ENCODE results near the gene BMF.

Gene BMF

DNA sequence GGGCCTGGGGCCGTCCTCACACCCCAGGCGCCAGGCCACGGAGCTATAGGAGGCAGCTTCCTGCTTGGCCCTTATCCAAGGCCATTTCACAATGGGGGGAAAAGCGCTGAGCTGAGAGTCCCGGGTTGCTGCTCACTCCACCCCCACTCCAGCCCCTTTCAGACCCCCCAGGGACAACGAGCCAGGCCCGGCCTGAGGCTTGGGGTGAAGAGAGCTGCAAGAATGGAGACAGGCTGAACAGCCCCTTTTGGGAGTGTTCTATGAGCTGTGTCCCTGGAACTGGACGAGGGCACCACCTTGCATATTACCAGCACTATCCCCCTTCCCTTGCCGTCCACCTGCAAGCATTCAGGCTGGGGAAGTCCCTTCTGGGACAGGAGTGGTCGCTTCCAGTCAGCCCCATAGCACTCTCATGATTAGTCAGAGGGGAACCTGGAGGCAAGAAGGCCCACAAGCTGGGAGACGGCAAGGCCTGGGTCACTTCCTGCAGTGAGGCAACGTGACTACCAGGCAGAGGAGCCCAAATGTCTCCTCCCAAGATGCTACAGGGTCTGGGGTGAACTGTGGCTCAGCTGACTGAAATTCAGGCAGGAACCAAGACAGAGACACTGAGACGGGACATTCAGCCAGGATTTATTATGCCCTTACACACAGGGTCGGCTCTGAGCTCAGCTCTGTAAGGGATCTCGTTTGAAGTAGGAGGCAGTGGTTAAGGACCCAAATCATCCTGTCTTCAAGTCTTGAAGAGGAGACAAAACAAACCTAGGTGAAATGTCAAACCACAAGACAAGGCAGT is 61.1 kb downstream of the BMF start:
- peak; percentile 74 for DNase-seq

DNA sequence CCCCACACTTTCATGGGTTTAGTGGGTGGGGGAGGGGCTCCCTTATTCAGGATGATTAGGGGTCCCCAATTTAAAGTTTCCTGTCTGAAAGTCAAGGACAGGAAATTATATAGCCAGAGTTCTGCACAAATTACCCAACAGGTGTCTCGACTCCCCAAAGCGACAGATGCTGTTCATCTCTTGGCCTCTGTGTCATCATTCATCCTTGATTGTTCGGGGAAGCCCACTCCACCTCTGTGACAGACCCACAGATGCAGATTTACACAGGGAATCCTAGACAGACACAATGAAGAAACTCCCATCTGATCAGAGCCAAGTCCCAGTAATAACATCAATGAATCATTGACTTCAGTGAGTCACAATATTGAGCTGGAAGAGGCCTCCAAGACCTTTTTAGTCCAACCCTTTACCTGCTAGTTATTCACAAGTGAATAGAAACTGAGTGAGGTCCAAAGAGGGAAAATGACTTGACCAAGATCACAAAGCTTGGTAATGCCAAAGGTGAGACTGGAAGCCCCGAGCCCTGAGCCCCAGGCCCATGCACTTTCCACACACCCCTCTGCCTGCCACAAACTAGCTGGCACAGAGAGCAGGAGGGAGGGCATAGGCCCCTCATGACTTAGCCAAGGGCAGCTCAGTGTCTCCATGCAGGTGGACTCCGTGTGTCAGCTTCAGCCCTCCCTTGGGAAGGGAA is 61.8 kb downstream of the BMF start:
- no peak for DNase-seq

DNA sequence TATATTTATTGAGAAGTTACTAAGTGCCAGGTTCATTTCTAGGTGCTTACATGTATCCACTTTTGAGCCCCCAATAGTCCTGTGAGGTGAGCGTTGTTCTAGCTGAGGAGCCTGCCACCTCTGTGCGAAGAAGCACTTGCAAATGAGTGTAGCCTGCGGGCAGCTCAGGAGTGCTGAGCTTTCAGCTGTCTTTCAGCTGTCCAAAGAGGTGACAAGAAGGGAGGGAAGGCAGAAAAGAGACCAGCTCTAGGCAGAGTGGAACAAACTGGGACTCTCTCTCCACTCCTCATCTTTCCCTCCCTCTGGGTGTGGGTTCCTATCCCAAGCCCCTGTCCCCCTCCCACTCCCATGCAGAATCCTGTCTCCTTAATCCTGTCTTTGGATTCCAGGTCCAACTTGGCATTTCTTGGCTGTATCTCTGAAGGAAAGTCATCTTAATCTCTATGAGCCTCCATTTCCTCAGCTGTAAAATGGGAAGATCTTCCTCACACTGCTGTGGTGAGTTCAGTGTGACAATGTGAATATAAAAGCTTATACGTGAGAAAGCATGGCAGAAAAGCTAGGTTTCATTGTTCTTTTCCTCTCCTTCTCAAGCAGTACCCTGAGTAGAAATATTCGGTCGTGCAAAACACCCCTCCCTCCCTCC is 63.0 kb downstream of the BMF start:
- no peak for DNase-seq

DNA sequence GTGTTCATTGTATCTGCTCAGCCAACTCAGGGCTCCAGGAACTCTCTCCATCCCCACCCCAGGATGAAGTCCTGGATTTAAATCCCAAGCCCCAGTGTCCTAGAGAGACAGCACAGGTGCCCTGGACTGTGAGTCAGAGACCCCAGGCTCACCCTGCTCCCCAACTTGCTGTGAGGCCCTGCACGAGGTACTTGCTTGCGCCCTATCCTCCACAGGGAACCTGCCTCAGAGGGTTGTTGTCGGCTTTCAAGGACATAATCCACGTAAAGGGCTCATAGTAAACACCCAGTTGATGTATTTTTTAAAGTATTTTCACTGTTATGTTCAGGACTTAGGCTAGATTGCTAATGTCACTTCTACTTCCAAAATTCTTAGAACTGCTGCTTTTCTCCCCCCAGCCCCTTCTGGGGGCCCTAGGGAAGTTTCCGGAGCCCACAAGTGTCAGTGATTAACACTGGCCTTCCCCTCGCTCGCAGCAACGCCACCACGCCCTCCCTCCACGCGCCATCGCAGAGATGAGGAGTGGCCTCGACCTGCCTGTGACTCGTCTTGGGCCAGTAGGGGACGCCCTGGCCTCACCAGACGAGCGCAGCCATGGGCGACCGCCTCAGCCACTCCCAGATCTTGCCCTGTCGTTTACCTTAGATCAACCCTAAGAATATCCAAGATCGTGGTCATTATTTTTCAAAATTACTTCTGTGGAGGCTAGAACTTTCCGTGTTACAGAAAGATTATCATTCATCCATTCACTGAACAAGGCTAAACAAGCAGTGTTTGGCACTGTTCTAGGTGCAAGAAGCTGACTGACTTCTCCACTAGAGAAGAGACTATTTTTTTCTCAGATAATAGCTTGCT is 63.7 kb downstream of the BMF start:
- DNase-seq = peak; percentile 86

DNA sequence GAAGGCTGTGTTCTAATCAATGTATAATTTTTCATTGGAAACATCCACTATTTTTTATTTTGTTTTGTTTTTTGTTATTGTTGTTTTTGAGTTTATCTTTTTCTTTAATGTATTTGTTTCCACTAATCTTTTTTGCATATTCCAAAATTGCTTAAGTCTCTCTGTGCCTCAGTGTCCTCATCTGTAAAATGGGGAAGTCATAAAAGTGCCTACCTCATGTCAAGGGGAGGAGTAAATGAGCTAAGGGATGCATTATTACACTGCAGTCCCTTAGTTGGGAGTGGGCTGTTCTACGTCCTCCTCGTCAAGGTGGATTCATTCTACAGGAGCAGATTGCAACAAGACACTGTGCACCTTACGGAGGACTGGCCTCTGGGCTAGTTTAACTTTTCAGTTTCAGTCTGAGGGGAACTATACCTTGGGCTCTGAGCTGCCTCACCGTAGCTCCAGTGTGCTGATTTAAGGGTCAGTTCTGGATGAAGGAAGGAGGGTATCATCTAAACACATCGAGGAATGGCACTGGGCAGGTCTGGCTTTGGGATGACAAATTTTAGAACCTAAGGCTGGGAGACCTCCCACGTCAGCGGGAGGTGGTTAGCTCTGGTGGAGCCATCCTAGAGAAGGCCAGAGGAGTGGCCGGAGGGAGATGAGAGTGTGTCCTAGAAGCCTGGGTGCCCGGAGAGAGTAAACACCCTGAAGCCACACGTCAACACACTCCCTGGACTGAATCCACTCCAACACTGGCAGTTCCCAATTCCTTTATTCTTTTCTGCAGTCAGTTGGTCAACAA is 64.6 kb downstream of the BMF start:
- DNase-seq = no peak

DNA sequence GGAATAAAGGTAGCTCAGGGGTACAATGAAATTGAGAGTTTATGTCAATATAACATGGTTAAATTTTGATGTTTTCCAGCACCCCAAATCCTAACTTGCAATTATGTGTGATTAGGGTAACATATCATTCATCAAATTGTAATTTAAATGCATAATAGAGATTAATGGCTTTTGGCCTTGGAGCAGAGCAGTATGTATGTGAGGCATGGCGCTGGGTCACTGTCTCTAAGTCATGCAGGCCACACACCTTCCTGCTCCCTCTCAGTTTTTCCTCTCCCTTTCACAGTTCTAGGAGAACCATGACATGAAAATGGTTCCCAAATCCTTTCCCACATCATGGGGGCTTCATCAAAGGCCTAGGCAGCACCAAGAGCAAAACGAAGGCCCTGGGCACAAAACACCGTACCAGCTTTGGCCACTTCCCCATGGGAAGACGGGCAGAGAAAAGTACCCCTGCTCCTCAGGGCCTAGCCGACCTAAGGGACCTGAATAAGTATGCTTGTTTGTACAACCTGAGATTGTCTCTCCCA is 65.8 kb downstream of the BMF start:
- no peak for DNase-seq

DNA sequence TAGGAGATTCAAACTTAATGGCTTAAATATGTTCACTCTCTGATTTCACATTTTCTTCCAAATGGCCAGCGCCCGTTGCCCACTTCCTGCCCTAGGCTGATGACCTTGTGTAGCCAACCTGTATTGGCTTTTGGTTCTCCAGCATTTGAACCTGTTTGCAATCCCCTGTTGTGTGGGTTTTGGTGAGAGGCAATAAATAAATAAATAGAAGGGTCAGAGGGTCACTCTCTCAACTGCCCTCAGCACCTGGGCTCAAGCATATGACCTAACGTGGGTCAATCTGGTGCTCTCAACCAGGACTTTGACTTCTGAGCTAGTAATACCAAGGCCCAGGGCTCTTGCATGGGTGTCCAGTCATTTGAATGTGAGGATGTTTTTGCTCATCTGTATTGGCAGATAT is 67.9 kb downstream of the BMF start:
- no peak for DNase-seq

DNA sequence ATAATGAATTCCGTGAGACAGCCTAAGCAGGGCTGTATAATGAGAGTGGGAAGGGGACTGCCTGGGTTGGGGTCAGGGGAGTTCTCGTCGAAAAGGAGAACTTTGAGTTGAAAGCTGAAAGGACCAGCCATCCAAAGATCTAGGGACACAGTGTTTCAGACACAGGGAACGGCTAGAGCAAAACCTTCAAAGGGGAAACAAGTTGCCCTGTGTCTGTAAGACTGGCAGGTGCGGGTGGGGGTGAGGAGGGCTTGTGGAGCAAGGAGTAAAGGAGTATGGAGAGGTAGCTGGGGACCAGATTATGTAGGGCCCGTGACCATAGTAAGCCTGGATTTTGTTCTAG is 68.4 kb downstream of the BMF start:
- no peak for DNase-seq

DNA sequence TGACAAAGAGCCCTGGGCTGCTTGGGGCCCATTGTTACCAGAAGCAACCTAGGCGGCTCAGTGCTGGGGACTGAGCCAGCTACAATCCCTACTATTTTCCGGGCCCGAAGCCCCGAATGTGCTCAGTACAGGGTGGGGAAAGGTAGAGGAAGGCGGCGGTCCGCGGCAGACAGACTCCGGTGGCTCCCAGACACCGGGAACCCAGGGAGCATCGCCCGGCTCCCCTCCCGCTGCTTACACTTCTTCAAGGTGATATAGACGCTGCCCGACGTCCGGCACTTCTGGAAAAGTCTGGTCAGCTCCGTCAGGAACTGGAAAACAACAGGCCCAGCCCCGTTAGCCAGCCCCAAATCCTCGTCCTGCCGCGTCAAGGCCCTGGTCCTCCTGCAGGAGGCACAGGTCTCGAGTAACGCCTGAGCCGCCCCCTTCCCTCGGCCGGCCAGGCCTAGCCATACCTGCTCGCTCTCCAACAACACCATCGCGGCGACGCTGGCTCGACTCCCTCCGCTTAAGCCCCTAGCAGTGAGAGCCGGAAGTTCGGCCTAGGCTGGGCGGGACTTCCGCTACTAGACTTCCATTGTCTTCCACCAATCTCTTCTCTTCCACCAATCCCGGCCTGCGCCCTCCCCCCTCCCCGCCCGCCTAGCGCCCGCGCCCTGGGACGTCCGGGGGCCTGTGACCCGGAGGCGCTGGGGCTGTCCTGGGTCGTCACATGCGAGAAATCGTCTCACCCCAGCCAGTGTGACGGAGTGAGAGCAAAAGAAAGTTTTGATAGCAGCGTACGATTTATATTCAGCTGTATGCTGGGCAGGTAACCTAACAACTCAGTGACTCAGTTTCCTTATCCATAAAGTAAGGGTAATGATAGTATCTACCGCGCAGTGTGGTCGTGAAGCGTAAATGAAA is 69.8 kb downstream of the BMF start, which contains the start of gene SRP14:
Gene SRP14, minus strand, starts transcription at position 544 of the 906 bp plus-strand sequence. Its CDS starts 65 bp downstream, at position 479.
- peak; percentile 94 for DNase-seq

DNA sequence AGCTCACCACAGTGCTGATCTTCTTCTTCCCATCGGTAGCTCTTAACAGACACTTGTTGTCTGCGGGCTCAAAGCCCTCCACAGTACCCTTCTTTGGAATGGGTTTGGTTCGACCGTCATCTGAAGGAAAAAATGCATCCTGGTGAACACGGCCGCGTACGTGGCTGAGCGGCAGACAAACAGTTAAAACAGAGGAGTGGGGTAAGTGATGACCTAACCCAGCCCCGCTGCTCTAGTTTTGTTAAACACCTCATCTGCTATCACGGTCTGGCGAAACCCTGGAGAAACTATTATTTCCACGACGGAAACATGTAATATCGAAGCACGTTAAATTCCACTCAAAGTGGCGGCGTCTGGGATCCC is 70.4 kb downstream of the BMF start:
- no peak for DNase-seq
